ENCODE data around the gene POU5F1.
A peak's percentile ranks its signal among the peaks of the same experiment; 100 is the strongest.
"Not testable (repeated sequence)": the region's sequence is repeated elsewhere in the genome, so short reads cannot be mapped to it uniquely, and the experiment has no call there.

The POU5F1 gene

DNA sequence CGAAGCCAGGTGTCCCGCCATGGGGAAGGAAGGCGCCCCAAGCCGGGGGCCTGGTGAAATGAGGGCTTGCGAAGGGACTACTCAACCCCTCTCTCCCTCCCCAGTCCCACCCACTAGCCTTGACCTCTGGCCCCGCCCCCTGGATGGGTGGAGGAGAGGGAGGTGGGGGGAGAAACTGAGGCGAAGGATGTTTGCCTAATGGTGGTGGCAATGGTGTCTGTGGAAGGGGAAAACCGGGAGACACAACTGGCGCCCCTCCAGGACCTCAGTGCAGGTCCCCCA lies at the start of gene POU5F1:
POU5F1 (minus strand) TSS at position 83 of the 282 bp plus-strand sequence; CDS start at position 21, 62 bp downstream.
- no peak for DNase-seq

DNA sequence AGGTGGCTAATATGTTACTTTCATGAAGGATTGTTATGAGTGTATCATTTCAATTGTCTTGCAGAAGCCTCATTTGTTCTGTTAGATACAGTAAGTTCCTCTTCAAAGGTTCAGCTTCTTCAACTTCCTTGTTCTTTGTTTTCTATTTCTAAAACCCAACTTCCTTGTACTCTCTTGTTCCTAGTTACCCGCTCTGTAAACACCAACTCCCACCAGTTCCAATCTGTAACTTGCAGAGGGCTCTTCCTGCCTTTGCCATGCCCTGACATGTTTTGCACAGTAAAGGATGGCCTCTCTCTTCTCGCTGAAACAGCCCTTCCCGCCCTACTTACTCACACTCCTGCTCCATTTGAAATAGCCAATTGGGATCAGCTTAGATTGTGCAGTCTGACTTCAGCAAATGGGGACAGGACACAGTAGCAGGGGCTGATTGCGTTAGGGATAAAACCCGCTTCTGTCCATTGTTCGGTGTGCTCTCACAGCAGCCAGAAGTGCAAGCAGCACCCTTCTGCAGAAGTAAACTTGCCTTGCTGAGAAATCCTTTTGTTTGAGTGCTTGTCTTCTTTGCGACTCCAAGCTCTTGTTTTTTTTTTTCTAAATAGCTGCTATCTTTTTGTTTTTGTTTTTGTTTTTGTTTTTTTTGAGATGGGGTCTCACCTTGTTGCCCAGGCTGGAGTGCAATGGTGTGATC lies 45.9 kb upstream of the POU5F1 start:
- no peak for DNase-seq

DNA sequence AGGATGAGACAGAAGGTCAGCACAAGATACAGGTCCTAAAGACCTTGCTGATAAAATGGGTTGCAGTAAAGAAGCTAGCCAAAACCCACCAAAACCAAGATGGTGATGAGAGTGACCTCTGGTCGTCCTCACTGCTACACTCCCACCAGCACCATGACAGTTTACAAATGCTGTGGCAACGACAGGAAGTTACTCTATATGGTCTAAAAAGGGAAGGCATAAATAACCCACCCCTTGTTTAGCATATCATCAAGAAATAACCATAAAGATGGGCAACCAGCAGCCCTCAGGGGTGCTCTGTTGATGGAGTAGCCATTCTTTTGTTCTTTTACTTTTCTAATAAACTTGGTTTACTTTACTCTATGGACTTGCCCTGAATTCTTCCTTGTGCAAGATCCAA lies 44.7 kb upstream of the POU5F1 start:
- DNase-seq, result not testable (repeated sequence)

DNA sequence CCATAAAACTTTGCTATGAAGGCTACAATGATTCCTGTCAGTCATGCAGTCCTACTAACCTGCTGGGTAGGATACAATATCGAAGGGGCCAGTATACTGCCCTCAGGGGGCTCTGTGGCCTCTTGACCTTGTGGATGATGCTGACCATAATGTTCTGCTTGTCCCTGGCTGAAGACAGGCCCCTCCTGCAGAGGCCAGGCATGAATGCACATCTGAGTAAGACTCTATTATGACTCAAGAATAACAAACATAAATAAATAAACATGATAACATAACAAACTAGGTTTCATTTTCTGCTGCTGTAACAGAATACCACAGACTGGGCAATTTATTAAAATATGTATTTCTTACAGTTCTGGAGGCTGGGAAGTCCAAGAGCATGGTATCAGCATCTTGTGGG lies 44.0 kb upstream of the POU5F1 start:
- DNase-seq, result no peak

DNA sequence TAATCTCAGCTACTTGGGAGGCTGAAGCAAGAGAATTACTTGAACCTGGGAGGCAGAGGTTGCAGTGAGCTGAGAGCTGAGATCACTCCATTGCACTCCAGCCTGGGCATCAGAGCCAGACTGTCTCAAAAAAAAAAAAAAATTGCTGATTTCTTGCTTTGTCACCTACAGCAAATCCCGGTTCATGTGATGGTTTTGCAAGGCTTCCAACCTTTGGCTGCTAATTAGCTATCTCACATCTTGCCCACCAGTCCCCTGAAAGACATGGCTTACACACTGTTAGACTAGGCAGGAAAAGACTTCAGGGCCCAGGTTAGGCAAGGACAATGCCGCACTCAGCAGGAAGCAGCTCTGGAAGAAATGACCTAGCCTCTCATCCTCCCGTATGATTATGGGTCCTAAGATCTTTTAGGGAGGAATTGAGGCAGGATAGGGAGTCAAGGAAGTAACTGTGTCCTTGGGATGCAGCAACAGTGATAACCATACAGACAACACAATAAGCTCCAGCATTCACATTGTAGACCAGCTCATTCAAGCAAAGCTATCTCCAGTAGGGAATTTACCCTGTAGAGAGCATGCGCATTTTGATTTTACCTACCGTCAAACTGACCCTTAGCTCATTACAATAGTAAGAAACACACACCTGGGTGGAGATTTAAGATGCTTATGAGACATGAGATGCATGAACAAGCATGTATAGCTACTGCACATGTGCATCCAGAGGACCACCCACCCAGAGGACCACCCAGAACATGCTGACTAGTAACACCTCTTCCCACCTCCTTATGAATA lies 40.5 kb upstream of the POU5F1 start:
- no peak for DNase-seq

DNA sequence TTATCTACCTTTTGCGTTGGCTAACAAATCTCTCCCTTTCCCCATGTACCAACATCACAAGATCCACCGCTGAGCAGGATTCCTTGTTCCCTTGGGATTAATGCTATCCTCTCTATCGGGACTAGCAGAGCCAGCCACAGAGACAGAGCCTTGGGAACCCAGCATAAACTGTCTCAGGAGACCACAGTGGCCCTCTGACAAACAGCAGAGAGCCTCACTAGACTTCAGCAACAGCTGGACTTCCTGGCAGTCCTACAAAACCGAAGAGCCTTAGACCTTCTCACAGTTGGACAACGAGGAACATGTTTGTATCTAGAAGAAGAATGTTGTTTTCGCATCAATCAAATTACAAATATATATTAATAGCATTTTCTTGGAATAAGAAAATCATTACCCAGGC lies 39.6 kb upstream of the POU5F1 start:
- no peak for DNase-seq

DNA sequence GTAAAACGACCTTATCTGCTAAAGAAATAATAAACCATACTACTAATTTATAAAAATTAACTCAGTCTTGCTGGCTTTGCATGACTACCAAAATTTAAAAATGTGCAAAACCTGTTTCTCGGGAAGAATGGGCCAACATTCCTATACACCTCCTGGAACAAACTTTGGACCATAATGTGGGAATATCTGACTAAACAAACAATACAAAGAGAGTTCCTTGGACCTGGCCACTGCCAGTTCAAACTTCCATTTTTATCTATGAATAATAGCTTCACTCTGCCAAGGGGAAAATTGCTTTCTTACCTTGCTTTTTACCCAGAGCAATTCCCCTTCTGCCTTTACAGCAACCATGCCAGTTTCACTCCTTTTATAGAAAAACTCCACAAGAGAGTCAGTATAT lies 38.7 kb upstream of the POU5F1 start:
- DNase-seq, result no peak

DNA sequence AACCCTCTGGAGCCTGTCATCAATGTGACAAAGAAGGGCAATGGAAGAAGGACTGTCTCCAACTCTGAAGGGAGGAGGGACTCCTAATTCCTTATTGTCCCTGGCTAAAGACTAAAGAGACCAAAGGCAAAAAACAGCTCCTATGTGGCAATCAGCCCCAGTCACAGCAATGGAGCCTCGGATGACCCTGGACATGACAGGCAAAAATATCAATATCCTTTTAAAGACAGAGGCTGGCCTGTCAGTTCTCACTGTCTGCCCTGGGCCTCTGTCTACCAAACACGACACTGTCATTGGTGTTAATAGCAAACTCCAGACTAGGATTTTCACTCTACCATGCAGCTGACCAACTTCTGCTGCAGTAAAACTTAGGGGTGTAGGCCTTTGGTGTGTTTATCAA lies 38.0 kb upstream of the POU5F1 start:
- no peak for DNase-seq

DNA sequence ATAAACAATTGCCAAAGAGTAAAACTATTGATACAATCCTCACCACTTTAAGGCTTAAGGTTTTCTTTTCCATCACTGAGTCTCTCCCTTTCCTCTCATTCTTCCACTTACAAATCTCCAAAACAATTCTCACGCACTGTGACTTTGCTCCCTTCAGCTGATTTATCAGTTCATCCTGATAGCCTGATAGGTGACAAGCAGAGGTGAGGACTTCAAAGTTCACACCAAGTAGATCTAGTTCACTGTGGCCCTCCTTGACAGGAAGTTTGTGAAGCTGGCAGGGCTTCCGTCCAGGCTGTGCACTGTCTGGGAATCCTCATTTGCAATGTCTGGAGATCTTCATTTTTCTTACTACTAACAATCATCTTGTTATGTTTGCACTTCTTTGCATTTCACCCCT lies 35.2 kb upstream of the POU5F1 start:
- no peak for DNase-seq

DNA sequence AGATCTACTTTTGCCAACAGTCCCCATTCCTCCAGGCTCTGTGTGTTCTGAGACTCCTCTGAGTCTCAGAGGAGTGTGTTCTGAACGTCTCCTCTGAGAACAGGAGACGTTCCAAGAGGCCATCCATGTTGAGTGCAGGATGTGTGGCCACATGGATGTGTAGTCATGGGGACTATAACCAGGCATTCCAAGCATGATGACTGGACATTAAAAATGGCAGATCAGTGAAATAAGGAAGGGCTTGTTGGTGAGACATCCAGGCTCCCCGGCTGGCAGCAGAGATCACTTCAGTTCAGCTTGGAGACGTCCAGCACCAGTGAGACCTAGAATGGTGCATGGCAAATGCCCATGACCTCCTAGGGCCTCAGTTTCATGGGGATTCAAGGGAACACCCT lies 34.3 kb upstream of the POU5F1 start:
- no peak for DNase-seq

DNA sequence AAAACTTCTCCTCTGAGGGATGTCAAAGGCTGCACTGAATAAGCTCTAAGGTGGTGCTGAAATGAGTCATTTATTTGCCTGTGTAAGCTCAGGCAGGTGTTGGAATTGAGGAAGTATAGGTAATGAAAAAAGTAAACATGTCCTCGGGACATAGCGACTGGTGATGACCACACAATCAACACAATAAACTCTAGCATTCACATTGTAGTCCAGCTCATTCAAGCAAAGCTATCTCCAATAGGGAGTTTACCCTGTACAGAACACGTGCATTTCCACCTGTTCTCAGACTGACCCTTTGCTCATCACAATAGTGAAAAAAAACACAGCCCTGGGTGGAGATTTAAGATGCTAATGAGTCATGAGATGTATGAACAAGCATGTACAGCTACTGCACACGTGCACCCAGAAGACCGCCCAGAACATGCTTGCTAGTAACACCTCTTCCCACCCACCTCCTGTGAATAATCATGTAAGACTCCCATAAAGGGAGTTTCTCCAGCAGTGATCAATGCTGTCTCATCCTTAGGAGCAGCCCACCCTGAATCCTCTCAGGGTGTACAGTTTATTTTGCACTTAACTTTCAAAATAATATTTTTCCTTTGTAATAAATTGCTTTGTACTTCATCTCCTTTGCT lies 33.0 kb upstream of the POU5F1 start:
- DNase-seq, result peak; percentile 72

DNA sequence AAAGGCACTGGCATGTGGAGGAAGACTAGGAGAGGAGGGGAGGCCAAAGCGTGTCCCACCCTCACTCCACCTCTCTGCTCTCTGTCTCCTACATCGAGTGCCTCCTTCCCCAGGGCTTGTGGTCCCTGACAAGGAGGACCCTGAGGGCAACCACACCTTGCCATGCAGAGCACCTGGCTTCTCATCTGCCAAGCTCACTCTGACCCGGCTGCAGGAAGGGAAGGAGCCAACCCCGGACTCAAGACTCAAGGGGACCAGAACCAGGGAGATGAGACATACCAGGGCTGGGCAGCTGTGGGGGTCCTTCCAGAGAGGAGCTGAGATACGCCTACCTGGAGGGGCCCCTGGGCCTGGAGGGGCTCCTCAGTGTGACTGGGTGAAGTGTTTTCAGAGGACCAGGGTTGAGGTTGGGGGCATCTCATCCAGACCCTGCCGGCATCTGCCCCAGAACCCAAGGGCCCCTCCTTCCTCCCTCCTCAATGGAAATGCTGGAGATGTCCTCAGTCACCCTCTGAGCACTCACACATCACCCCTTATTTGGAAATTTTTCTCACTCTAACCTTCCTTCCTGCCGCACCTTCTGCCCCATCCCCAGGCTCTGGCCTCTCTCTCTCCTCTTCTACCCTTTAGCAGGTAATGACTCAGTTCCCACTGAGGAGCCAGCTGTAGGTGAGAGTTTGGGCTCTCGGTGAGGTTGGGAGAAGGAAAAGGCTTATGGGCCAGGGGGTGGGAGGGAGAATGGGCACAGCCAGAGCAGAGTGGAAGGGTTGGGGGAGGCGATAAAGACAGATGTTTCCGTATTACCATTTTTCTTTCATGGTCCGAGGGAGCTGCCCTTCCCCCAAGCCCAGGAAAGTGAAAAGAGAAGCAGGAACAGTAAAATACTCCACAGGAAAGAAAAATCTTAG lies 32.0 kb upstream of the POU5F1 start:
- DNase-seq, result no peak

DNA sequence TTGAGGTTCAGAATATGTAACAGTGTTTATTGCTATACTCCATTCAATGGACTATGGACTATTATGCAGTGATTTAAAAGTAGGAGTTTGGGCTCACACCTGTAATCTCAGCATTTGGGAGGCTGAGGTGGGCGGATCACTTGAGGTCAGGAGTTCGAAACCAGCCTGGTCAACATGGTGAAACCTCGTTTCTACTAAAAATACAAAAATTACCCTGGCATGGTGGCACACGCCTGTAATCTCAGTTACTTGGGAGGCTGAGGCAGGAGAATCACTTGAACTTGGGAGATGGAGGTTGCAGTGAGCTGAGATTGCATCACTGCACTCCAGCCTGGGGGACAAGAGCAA lies 28.6 kb upstream of the POU5F1 start:
- DNase-seq, result not testable (repeated sequence)

DNA sequence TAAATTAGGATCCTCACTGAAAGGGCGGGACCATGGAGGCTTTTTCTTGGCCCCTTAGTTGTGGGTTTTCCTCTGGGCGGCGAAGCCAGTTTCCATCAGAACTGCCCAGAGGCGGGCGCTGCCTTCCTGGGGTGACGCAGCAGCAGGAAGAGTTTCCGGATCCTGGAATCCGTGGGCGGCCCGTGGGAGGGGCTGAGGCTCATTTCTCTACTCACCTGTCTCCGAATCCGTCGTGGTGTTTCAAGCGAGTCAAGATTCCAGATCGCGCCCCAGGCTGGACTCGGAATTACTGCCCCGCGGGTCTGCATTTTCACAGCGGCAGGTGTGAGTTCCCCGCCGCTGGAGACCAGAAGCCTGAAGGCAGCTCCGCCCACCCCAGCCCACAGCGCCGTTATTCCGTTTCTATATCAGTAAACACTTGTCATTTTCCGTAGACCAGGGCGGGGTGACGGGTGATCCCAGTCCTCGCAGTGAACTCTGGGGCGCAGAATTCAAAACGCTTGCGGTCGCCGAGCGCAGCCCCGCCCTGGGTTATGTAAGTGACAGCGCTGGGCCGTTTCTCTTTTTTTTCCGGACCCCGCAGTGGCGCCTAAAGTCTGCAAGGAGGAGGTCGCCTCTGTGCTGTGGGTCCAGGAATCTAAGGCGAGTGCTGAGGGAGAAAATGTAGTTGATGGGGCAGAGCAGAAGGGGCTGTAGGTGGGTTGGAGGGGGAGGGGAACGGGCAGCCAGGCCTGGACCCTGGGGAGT lies 27.2 kb upstream of the POU5F1 start:
- peak; percentile 98 for DNase-seq

DNA sequence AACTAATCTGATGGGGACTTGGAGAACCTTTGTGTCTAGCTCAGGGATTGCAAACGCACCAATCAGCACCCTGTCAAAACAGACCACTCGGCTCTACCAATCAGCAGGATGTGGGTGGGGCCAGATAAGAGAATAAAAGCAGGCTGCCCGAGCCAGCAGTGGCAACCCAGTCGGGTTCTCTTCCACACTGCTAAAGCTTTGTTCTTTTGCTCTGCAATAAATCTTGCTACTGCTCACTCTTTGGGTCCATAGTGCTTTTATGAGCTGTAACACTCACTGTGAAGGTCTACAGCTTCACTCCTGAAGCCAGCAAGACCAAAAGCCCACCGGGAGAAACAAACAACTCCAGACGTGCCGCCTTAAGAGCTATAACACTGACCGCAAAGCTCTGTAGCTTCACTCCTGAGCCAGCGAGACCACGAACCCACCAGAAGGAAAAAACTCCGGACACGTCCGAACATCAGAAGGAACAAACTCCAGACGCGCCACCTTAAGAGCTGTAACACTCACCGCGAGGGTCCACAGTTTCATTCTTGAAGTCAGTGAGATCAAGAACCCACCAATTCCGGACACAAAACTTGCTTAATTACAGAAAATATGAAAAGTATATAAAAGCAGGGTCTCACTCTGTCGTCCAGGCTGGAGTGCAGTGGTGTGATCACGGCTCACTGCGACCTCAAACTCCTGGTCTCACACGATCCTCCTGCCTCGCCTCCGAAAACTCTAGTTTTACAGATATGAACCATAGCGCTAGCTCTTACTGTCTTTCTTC lies 26.0 kb upstream of the POU5F1 start:
- peak; percentile 37 for DNase-seq

DNA sequence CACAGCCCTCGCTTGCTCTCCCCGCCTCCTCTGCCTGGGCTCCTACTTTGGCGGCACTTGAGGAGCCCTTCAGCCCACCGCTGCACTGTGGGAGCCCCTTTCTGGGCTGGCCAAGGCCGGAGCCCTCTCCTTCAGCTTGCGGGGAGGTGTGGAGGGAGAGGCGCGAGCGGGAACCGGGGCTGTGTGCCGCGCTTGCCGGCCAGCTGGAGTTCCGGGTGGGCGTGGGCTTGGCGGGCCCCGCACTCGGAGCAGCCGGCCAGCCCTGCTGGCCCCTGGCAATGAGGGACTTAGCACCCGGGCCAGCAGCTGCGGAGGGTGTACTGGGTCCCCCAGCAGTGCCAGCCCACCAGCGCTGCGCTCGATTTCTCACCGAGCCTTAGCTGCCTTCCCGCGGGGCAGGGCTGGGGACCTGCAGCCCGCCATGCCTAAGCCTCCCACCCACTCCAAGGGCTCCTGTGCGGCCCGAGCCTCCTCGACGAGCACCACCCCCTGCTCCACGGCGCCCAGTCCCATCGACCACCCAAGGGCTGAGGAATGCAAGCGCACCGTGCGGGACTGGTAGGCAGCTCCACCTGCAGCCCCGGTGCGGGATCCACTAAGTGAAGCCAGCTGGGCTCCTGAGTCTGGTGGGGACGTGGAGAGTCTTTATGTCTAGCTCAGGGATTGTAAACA lies 25.0 kb upstream of the POU5F1 start:
- not testable (repeated sequence) for DNase-seq

DNA sequence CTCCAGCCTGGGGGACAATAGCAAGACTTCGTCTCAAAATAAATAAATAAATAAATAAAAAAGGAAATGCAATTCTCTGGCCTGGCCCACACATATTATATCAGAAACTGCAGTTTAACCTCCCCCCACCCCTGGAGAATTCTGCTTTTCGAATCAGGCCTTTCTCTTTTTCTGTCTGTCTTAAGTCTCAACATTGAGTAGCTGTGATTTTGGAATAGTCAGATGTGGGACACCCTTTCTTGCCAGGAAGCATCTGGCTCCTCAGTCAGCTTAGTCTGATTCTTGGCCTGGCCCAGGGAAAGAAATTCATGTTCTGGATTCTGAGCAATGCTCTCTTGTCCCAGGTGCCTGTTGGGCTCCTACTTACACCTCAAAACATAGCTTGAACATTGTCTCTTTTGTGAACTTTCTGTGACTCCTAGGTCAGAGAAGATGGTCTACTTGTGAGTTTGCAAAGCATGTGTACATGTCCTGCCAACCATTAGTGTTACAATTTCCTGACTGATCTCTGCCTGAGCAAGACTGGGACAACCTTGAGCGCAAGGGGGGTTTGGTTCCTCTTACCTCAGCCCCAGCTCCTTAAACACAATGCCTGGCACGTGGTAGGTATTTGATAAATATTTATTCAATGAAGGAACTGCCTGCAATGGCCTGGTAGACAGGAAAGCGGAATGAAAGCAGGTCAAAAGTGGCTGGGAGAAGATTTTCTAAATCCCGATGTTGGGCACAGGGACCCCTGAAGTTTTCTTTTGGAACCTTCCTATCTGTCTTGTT lies 23.8 kb upstream of the POU5F1 start:
- no peak for DNase-seq

DNA sequence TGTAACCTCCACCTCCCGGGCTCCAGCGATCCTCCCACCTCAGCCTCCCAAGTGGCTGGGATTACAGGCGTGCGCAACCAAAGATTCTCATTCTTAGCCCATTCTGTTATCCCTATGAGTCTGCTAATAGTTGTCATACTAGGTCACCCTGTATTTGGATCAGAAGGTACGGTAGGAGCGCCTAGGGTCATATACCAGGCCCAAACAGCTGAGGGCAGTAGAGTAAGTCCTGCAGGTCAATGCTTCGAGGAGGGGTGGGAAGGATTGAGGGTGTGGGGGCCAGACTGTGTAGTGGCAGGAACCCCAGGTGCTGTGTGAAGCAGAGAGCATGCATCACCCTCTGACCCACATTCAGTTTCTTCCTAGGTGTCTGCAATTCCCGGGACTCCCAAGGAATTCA lies 22.7 kb upstream of the POU5F1 start:
- DNase-seq, result no peak

DNA sequence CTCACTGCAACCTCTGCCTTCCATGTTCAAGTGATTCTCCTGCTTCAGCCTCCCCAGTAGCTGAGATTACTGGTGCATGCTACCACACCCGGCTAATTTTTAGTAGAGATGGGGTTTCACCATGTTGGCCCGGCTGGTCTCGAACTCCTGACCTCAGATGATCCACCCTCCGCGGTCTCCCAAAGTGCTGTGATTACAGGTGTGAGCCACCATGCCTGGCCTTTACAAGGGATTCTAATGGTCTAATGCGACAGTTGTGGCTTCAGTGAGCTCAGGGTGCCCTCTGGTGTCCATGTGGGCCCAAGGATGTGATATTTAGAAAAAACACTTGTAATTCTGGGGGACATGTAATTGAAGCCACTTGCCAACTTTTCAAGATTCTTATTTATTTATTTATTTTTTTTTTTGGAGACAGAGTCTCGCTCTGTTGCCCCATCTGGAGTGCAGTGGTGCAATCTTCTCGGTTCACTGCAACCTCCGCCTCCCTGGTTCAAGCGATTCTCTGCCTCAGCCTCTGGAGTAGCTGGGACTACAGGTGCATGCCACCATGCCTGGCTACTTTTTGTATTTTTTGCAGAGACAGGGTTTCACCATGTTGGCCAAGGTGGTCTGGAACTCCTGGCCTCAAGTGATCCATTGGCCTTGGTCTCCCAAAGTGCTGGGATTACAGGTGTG lies 22.1 kb upstream of the POU5F1 start:
- DNase-seq, result peak; percentile 76

DNA sequence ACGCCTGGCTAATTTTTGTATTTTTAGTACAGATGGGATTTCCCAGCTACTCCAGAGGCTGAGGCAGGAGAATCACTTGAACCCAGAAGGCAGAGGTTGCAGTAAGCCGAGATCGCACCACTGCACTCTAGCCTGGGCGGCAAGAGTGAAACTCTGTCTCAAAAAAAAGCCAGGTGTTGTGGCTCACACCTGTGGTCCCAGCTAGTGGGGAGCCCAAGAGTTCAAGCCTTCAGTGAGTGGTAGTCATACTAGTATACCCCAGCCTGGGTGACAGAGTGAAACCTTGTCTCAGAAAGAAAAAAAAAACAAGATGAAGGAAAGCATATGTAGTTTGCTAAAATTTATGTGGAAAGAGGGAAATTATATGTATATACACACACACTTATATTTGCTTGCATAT lies 20.0 kb upstream of the POU5F1 start:
- DNase-seq, result no peak

Data from CD4-positive, alpha-beta T cell treated with Interleukin-21 for 1 hour (primary cell).